Heart left ventricle (tissue), 16 donors: Measurements from ENCODE around the gene FXR2. TPM values are rescaled to one million over a fixed set of nuclear protein-coding genes. Genes with fewer than 3 reads are reported as not detected.

Source experiments
- ATAC-seq, 4 donors: fragments of 200-7000 bp; cut with Tn5 transposase; one replicate each; pipeline ENCODE4 v1.9.1; 2020 to 2022; ENCODE audit warnings: moderate library complexity in 4 of 4, mild to moderate bottlenecking in 3 of 4, moderate number of reproducible peaks in 1 of 4
- DNase-seq, 5 donors: peaks; one replicate each; pipeline ENCODE4 v3.0.0-alpha.2; 2020
- H3K27ac ChIP-seq, 12 donors: fragments of 200-600 bp; sonication (generic) in 4 of 12; one replicate each; pipeline versions ENCODE4 v1.5.0 to v1.8.0; 2016 to 2022; ENCODE audit warnings: mild to moderate bottlenecking in 2 of 12
- H3K27me3 ChIP-seq, 9 donors: fragments of 200-600 bp; sonication (generic) in 2 of 9; one replicate each; pipeline versions ENCODE4 v1.5.1 to v1.8.0; 2016 to 2022; ENCODE audit warnings: mild to moderate bottlenecking in 3 of 9
- H3K36me3 ChIP-seq, 9 donors: fragments of 200-600 bp; sonication (generic) in 2 of 9; one replicate each; pipeline versions ENCODE4 v1.5.0 to v1.8.0; 2018 to 2022; ENCODE audit warnings: mild to moderate bottlenecking in 2 of 9
- H3K4me1 ChIP-seq, 12 donors: fragments of 200-600 bp; sonication (generic) in 4 of 12; one replicate each; pipeline versions ENCODE4 v1.5.0 to v1.8.0; 2016 to 2022; ENCODE audit warnings: mild to moderate bottlenecking in 3 of 12
- H3K4me3 ChIP-seq, 12 donors: fragments of 200-600 bp; sonication (generic) in 4 of 12; one replicate each; pipeline versions ENCODE4 v1.5.0 to v1.8.0; 2017 to 2022; ENCODE audit warnings: mild to moderate bottlenecking in 9 of 12, moderate library complexity in 4 of 12
- H3K9me3 ChIP-seq, 12 donors: fragments of 200-600 bp; sonication (generic) in 4 of 12; one replicate each; pipeline versions ENCODE4 v1.5.0 to v1.8.0; 2016 to 2022; ENCODE audit warnings: mild to moderate bottlenecking in 1 of 12
- POLR2A ChIP-seq, 2 donors: fragments of 450-650 bp; IDR thresholded peaks; one replicate each; pipeline ENCODE4 v1.6.1; 2017; ENCODE audit warnings: antibody characterized with exemption in 2 of 2, mild to moderate bottlenecking in 2 of 2, moderate library complexity in 2 of 2
- WGBS, 4 donors: extraction: QIAGEN DNeasy Blood & Tissue Kit in 2 of 4; methylation state at CpG; one replicate each; pipeline versions ENCODE4 v1.1.5 to v1.1.7; 2013 to 2018; 5-methylcytosine and 5-hydroxymethylcytosine counted together
- intact Hi-C, 10 donors: fragments of 100-400 bp; cut with DNase I; formaldehyde crosslinking; loops; one replicate each; pipeline versions ENCODE4 v1.11.1 to v1.14.2; 2022
- polyA plus RNA-seq, 2 donors: library from polyadenylated mRNA; stranded (reverse); fragments of 200-250 nt; gene quantifications; one replicate each; pipeline ENCODE4 v1.2.3, GENCODE V29; 2013
- total RNA-seq, 9 donors: library from RNA; depleted of rRNA in 2 of 9; stranded (reverse); fragments of >200 nt in 2 of 9; fragmentation: NEBNext Ultra II Directional in 3 of 9; extraction: Animal tissue kit (Norgen Biotek cat#: 25700) in 3 of 9; gene quantifications; one replicate each; pipeline versions ENCODE4 v1.1.0 to v1.2.4, GENCODE V29; 2016 to 2023
- TF ChIP-seq, protein P1 (sequence below), 12 donors: fragments of 200-600 bp; sonication (generic) in 4 of 12; IDR thresholded peaks; one replicate each; pipeline versions ENCODE4 v1.5.0 to v1.8.0; 2018 to 2022; ENCODE audit warnings: antibody characterized with exemption in 12 of 12, mild to moderate bottlenecking in 5 of 12
- donor health status: ischemic (EF 13 %, LVEDD 7.1; RV severe dilation, severe dysfunction).
- donor health status: healthy with polysubstance abuse.
- donor health status: DM: no; HTN: yes; CAD: no.
- donor health status: DM: no; HTN: no; CAD: no.
- donor health status: ischemic (EF 25% LVEDD 6.9; RV normal size, moderate dysfunction).
- donor health status: ischemic (EF 25% LVEDD 5.7; RV mildly dilated, moderate dysfunction).
- donor health status: healthy.
- donor health status: DM: yes; HTN: yes; CAD: no.
- donor health status: ischemic (EF 35%, LVEDD 5.7; RV mildly dilated, moderate dysfunction).
- donor health status: nonischemic (EF 11% LVEDD 7.7; RV severe dilation, severe dysfunction).
- donor health status: DM: yes; HTN: yes; CAD: no.
- donor health status: PGD.
- donor health status: ischemic (EF 29% LVEDD 5.4; RV normal size, mild dysfunction).
- donor health status: nonischemic (EF 23%, LVEDD 6.1; RV moderate dilation, normal function).

Gene FXR2
- total and polyA plus RNA-seq, 11 donors, result 68.0 to 123 (median 98.6) TPM

DNA sequence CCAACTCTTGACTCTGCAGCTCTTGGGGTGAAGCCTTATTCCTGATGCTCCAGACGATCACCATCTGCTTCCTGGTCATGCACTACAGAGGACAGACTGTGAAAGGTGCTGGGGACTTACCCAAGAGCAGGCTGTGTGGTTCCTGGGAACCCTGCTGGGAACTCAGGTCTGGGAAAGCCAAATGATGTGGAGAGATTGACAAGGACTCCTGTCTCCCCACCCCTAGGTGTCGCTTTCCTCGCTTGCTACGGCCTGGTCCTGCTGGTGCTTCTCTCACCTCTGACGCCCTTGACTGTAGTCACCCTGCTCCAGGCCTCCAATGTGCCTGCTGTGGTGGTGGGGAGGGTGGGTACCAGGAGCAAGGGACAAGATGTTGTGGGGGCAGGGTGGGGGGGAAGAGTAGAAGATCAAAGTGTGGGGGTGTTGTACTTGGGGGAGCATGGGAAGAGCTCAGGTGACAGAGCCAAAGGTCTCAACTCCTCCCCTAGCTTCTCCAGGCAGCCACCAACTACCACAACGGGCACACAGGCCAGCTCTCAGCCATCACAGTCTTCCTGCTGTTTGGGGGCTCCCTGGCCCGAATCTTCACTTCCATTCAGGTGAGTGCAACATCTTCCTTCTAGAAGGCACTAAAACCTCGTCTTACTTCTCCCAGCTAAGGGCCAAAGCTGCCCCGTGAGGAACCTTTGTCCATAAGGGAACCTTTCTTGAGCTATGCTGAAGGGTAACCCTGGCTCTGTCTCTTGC lies 27.9 kb downstream of the FXR2 start:
- Histone ChIP-seq H3K9me3 (no peaks in the 10 kb centered on the region), H3K4me1 (peaks cover 7 to 66% (median 43%) of the 10 kb centered on the region in 12 donors), H3K27ac (peak overlapping the region in 9 of 12 donors; percentile 26 to 89 (median 64))

DNA sequence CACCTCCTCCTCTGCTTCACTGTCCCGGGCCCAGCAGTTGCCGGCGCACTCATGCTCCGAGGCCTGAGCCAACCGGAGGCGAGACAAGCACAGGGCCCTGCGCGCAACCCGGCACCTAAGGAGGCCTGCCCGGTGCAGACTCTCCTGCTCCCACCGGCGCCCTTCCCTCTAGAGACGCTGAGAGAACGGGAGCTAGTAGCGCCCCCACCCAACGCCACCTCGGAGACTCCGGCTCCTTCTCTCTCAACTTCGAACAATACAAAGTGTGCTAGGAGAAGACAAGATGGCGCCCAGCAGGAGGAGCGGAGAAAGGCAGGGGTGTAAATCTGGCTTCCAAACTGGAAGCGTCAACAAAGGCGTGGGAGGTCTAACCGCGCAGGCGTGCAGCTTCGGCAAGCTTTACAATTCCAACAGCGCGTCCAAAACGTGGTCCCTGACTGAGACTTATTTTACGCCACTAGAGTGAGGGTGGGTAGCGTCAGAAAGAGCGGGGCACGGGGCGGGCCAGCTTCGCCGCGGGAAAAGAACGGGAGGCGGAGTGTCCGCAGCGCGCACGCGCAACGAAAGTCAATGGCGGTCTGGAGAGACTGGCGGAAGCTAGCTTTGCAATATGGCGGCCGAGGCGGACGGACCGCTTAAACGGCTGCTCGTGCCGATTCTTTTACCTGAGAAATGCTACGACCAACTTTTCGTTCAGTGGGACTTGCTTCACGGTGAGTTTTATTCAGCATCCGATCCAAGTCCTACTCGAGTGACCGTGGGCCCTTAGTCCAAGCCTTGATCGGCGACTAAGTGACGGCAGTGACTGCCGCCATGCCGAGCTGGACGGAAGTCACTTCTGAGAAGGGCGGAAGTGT lies 31.2 kb downstream of the FXR2 start, which contains the start of gene MPDU1:
TSS of gene MPDU1 (plus strand) at position 600 of the 857 bp plus-strand sequence. CDS start at position 611, 11 bp downstream.
- Histone ChIP-seq H3K36me3 (peaks cover 0 to 38% (median 19%) of the 10 kb centered on the region in 9 donors), H3K9me3 (no peaks in the 10 kb centered on the region), H3K4me1 (peaks cover 4 to 75% (median 43%) of the 10 kb centered on the region in 12 donors), H3K27me3 (no peaks in the 10 kb centered on the region), H3K4me3 (peak within 1 kb of the TSS; percentile 41 to 77 (median 67)), H3K27ac (peak within 1 kb of the TSS; percentile 88 to 98 (median 94))
- ATAC-seq (peak; percentile 84 to 93 (median 87)), DNase-seq (peak; percentile 97 to 99 (median 98))
- TF ChIP-seq, protein P1, sequence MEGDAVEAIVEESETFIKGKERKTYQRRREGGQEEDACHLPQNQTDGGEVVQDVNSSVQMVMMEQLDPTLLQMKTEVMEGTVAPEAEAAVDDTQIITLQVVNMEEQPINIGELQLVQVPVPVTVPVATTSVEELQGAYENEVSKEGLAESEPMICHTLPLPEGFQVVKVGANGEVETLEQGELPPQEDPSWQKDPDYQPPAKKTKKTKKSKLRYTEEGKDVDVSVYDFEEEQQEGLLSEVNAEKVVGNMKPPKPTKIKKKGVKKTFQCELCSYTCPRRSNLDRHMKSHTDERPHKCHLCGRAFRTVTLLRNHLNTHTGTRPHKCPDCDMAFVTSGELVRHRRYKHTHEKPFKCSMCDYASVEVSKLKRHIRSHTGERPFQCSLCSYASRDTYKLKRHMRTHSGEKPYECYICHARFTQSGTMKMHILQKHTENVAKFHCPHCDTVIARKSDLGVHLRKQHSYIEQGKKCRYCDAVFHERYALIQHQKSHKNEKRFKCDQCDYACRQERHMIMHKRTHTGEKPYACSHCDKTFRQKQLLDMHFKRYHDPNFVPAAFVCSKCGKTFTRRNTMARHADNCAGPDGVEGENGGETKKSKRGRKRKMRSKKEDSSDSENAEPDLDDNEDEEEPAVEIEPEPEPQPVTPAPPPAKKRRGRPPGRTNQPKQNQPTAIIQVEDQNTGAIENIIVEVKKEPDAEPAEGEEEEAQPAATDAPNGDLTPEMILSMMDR (IDR thresholded peaks at IDR 0.05), result peak in 2 of 12 donors; percentile 3 to 18
- TF ChIP-seq POLR2A (IDR thresholded peaks at IDR 0.05), result peak in 1 of 2 donors; percentile 32
- intact Hi-C loops, result loop anchor here in 4 of 10 donors (5.0 to 10.0 kb wide), 3 partner anchors 104 to 231 kb away; partner anchors contain the start of genes KCTD11 (in 3 of the 4), TMEM95 (in 2 of the 4), TP53 (in 1 of the 4) and WRAP53 (in 1 of the 4)
- WGBS, 4 donors, result 2 to 14% (median 9%) methylated on average over 44 to 69 of the region's 69 CpGs

More for the DNA sequence above, 27.9 kb downstream of the FXR2 start:
- ATAC-seq (no peak), DNase-seq (peak in 2 of 5 donors; percentile 61 to 64)
- 57 to 82% (median 67%) methylated on average over 5 to 9 of the region's 9 CpGs for WGBS, 4 donors
- peaks cover 0 to 38% (median 23%) of the 10 kb centered on the region in 9 donors for H3K36me3 ChIP-seq
- peak overlapping the region in 4 of 12 donors; percentile 2 to 15 (median 8) for H3K4me3 ChIP-seq
- intact Hi-C loops, result loop anchor here in 4 of 10 donors (5.0 to 10.0 kb wide), 2 partner anchors 100 to 232 kb away; partner anchors contain the start of genes KCTD11 (in 2 of the 4), TMEM95 (in 2 of the 4), TP53 (in 2 of the 4) and WRAP53 (in 2 of the 4)
- H3K27me3 ChIP-seq, result no peaks in the 10 kb centered on the region
- TF ChIP-seq, protein P1 (IDR thresholded peaks at IDR 0.05), result peak in 9 of 12 donors; percentile 11 to 45 (median 31)
- no peak for TF ChIP-seq POLR2A (IDR thresholded peaks at IDR 0.05)

DNA sequence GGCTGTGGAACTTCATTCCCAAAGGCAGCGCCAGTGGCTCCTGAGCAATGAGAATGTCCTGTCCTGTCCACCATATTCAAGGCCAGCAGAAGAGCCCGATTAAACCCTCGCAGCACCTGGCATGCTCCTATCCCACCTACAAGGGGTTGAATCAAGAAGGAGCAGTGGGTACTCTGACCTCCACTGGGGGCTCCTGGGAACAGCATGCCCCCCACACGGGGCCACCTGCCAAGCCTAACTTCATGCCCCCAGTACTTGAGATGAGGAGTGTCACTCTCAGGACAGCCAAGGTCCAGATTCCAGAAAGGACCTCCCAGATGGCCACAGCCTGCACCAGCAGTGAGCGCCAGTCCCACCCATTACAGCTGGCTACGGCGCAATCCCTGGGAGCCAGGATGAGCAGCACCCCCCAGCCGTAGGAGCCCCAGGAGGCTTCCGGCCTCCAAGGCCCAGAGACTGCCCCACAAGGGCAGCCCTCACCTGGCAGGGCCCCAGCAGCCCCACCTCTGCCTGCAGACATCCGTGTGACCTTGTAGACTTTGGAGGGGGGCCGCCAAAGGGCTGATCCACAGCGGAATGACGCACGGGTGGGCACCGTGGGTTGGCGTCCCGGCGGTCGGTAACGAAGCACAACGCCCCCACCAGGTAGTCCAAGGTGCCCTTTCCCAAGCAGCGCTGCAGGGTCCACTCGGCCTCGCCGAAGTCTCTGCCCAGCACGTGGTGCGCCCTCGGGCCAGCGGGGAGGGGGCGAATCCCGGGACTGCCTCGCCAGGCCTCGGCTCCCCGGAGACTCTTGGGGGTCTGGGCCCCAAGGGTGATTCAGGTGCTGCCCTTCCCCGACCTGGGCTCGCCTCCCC lies 32.1 kb downstream of the FXR2 start:
- peak overlapping the region; percentile 88 to 98 (median 94) for H3K27ac ChIP-seq
- peaks cover 4 to 75% (median 38%) of the 10 kb centered on the region in 12 donors for H3K4me1 ChIP-seq
- intact Hi-C loops, result loop anchor here in 4 of 10 donors (5.0 to 10.0 kb wide), 3 partner anchors 105 to 230 kb away; partner anchors contain the start of genes KCTD11 (in 3 of the 4), TMEM95 (in 2 of the 4), TP53 (in 1 of the 4) and WRAP53 (in 1 of the 4)
- TF ChIP-seq, protein P1 (IDR thresholded peaks at IDR 0.05), result no peak
- TF ChIP-seq POLR2A (IDR thresholded peaks at IDR 0.05), result no peak
- DNase-seq (peak in 1 of 5 donors; percentile 56), ATAC-seq (no peak)
- no peaks in the 10 kb centered on the region for H3K27me3 ChIP-seq
- H3K36me3 ChIP-seq, result peaks cover 0 to 39% (median 26%) of the 10 kb centered on the region in 9 donors
- H3K9me3 ChIP-seq, result no peaks in the 10 kb centered on the region
- 84 to 88% (median 87%) methylated on average over 7 to 36 of the region's 36 CpGs for WGBS, 4 donors
- H3K4me3 ChIP-seq, result peak overlapping the region in 11 of 12 donors; percentile 8 to 77 (median 67)
